A549 treated with CpdA at 1 μM for 4 hours (cell line): ENCODE data around the gene ETFB. TPM values are rescaled to one million over a fixed set of nuclear protein-coding genes. Genes with fewer than 3 reads are reported as not detected.

Experiments used
- total RNA-seq: library from RNA; stranded (reverse); fragments of 200-300 nt; extraction: Qiagen RNA extraction; gene quantifications from 5 replicates; pipeline ENCODE4 v1.2.3, GENCODE V29; 2022; ENCODE audit warnings: low read depth

Gene ETFB
- 204 to 234 TPM (median 218 TPM) in 5 replicates for total RNA-seq

DNA sequence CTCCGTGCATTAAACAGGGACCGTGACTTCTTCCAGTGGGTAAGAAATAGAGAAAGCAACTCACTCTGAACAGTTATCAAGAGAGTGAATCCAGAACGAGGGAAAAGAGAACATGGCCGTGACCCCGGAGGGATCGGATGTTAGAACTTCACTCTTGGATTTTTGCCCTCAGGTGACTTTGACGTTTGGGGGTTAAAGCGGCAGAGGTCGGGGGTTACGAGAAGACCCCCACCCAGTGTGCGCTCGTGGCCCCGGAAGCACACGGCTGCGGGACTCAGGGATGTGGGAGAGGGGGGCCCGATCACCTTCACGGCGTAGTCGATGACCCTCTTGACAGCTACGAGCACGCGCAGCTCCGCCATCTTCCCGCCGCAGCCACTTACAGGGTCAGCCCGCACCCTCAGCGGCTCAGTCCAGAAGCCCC lies at the start of gene ETFB:
ETFB (minus strand) TSS at position 424 of the 424 bp plus-strand sequence; CDS start at position 362, 62 bp downstream.

DNA sequence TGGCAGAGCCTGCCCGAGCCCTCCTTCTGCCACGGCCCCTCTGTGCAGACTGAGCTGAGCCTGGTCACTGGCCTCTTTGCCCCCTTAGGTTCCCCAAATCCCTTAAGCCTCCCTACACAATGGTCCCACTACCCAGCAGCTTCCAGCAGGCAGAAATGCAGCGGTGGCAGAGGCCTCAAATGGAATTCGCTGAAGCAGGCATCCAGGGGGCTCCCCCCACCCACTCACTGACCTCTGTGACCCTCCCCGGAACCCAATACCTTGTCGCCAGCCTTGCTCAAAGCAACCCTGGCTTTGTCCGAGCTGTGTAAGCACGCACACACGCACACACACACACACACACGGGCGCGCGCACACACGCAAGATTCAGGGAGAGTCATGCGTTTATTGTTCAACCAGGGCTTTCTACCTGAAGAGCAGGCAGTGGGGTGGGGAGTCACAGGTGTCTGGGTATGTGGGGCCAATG lies 21.8 kb upstream of the ETFB start, which contains the start of gene LIM2:
LIM2 (minus strand) TSS at position 51 of the 466 bp plus-strand sequence. CDS start 531 bp downstream, outside the sequence.

DNA sequence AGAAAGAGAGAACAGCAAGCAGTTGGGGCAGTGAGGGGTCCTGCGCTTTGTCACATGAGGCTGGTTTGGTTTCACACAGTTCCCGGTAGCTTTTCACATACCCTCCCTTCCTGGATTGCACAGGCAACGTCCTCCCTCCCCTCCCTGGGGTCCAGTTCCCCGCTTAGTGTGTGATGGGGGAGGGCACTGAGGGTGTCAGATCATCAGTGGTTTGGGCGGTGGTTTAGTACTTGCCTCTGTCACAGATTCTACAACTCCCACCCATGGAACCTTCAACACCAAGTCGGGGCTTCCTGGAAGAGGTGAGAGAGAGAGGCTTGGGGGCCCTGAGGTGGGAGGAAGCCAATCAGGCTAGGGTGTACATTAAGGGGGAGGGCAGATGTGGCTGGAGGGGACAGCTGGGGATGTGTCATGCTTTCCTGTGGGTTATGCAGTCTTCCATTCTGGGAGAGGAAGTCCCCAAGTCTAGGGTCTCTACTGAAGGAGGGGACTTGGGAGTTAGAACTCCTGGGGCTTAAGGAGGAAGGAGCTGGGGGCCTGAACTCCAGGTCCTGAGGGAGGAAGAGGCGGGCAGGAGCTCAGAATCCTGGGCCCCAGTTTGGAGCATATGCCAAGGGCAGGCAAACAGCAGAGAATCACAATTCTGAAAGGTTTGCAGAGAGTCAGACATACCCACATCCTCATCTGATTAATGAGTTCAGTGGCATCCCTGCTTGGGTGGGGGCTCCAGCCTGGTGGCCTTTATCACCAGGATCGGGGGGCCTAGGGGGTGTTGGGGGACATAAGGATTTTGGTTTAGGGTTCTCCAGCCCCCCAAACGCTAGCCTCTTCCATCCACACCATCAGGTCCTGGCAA lies 6.7 kb upstream of the ETFB start, which contains the start of gene NKG7:
NKG7 (minus strand) TSS at position 6 of the 856 bp plus-strand sequence. CDS start 119 bp downstream, outside the sequence.

DNA sequence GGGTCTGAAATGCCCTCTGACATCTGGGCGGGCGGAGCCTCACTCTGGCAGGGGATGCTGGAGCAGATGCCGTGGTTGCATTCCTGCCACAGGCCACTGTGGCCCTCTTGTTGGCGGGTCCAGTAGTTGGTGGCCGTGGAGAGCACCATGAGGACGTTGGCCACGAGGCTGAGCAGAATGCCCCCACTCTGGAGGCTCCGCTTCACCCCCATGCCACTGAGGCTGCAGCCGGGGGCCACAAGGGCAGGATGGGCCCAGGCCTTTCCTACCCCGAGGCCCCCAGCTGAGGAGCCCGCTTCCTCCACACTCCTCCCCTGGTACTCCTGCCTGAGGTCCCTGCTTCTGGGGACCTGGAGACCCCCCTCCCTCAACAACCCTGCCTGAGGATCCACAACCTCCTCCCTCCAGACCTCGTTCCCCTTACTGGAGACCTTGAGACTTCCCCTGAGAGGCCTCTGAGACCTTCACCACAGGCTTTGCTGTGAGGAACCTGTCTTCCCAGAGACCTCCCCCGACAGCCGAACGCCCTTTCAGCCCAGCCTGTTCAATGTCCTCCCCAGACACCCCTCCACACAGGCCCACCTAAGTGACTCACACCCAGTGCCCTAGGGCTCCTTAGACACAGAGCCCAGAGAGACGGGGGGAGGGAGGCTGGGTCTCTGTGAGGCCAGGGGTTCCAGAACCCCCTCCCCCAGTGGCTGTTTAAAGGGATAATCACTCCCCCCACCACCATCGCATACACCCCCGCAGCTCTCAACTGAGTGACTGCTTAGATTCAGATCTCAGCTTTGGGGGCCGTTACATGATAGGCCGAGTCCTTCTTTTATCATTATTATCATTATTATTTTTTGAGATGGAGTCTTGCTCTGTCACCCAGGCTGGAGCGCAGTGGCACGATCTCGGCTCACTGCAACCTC lies 2.4 kb upstream of the ETFB start, which contains the start of gene CLDND2:
CLDND2 (minus strand) TSS at position 638 of the 917 bp plus-strand sequence; CDS start at position 212, 426 bp downstream.

DNA sequence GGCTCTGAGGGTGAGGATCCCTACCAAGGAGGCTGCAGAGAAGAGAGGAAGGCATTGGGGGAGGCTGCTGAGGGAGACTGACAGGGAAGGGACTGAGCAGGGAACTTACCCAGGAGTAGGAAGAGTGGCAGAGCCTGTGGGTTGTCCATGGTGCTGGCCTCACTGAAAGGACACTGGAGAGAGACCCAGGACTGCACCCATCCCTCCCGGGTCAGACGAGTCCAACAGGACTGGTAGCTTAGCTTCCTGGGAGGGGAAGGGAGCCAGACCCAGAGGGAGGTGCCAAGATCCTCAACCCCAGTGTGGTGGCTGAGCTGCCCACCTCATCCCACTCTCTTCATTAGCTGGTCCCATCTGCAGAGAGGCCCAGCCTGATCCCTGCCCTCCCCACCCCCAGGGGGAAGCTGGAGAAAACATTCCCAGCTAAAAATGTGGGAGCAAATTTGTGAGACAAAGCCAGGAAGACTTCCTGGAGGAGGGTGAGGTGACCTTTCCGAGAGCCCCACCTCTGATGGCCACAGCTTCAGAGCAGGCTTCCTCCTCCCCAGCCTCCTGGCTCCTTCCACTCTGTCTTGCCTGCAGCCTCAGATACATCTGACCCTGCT lies 24.1 kb downstream of the ETFB start, which contains the start of gene VSIG10L:
VSIG10L (minus strand) TSS at position 164 of the 605 bp plus-strand sequence; CDS start at position 149, 15 bp downstream.

DNA sequence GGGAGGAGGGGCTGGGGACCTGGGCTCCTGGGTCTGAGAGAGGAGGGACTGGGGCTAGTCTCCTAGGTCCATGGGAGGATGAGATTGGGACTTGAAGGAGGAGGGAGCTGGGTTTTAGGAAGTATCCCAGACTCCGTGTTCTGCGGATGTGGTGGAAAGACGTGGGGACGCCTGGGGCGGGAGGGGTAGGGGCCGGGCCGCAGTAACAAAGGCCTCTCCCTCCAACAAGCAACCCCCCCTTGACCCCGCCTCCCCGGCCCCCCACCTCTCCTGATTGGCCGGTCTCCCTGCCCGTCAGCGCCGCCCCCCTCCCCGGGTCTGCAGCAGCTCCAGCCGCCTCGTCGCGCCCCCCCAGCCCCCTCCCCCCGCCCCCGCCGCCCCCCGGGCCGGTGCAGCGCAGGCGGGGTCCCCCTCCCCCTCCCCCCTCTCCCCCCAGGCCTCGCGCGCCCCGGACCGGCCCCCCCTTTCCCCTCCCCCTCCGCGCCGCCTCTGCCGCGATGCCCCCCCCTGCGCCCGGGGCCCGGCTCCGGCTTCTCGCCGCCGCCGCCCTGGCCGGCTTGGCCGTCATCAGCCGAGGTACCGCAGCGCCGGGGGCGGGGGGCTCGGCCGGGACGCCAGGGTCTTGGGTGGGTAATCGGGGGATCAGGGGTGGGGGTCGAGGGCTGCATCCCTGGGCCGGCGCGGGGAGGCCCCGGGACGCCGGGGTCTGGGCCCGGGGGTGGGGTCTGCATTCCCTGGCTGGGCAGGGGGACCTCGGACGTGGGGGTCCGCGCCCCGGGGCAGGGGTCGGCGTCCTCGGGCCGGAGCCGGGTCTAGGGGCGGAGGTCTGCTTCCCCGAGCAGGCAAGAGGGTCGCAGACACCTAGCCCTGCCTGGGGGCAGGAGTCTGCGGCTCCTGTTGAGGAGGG lies 54.6 kb downstream of the ETFB start, which contains the start of gene IGLON5:
IGLON5 (plus strand) TSS at position 294 of the 907 bp plus-strand sequence; CDS start at position 498, 204 bp downstream.

Other genes with a start within 250 kb of the ETFB start
- gene SIGLEC9, start 241.5 kb downstream of the ETFB start, total RNA-seq, result 0.26 TPM in 1 of 5 replicates, not detected in the others
- not detected in 5 replicates for gene SIGLEC7, start 224.1 kb downstream of the ETFB start, total RNA-seq
- 0.08 TPM in 1 of 5 replicates, not detected in the others for gene CD33, start 141.3 kb downstream of the ETFB start, total RNA-seq
- not detected in 5 replicates for gene SIGLECL1, start 115.3 kb downstream of the ETFB start, total RNA-seq
- gene IGLON5, start 54.7 kb downstream of the ETFB start, total RNA-seq, result 0.02 to 0.06 TPM (median 0.05 TPM) in 3 of 5 replicates, not detected in the others
- gene VSIG10L, start 24.2 kb downstream of the ETFB start, total RNA-seq, result 6.7 to 10.1 TPM (median 9.5 TPM) in 5 replicates
- 4.7 to 10.1 TPM (median 9.9 TPM) in 5 replicates for gene CLDND2, start 2.6 kb upstream of the ETFB start, total RNA-seq
- not detected in 5 replicates for gene NKG7, start 6.3 kb upstream of the ETFB start, total RNA-seq
- not detected in 5 replicates for gene LIM2, start 21.6 kb upstream of the ETFB start, total RNA-seq
- gene C19orf84, start 24.2 kb upstream of the ETFB start, total RNA-seq, result not detected in 5 replicates
- gene SIGLEC10, start 51.3 kb upstream of the ETFB start, total RNA-seq, result not detected in 5 replicates
- gene SIGLEC8, start 92.1 kb upstream of the ETFB start, total RNA-seq, result not detected in 5 replicates
- gene CEACAM18, start 112.2 kb upstream of the ETFB start, total RNA-seq, result not detected in 5 replicates
- gene SIGLEC12, start 135.4 kb upstream of the ETFB start, total RNA-seq, result not detected in 5 replicates
- not detected in 5 replicates for gene SIGLEC6, start 165.3 kb upstream of the ETFB start, total RNA-seq
- gene ZNF175, start 204.9 kb upstream of the ETFB start, total RNA-seq, result 4.2 to 5.6 TPM (median 4.3 TPM) in 5 replicates